ENCODE results near the gene ARHGEF11.

The ARHGEF11 gene

DNA sequence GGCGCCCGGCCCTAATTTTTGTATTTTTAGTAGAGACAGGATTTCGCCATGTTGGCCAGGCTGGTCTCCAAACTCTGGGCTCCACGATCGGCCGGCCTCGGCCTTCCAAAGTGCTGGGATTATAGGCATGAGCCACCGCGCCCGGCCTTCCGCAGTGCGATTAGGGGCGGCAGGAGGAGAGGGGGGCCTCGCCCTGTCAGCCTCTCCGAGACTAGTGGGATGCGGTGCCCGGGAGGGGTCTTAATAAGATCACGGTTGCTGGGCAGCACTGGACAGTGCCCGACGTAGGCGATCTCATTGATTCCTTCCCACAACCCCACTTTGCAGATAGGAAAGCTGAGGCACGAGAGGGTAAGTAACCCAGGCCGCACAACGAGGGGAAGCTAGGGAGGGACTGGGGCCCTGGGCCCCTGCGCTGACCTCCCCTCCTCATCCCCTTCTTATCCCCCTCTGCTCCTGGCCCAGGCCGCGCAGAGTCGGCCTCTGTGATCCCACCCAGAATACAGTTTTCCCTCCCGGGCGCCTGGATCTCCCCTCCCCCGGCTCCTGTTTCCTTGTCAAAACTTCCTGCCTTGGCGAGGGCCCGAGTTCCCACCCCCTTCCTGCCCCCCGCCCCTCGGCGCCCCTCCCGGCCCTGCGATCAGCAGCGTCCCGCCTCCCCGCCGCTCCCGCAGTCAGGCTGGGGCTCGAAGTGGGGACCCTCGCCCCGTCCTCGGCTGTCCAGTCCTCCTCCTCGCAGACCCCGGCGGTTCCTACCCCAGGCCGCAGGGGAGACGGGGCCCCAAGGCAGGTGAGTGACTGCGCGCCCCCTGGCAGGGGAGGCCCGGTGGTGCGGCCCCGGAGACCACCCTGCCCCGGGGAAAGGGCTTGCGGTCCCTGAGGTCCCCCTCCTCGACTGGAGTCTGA lies 152.2 kb downstream of the ARHGEF11 start, which contains the start of gene PEAR1:
TSS of gene PEAR1 (plus strand) at position 671 of the 906 bp plus-strand sequence. CDS start 10,209 bp downstream, outside the sequence.
- no peak for FAIRE-seq

- no peak for FAIRE-seq
Measured at GRCh38 chr1:156892190-156893047, 153.1 kb downstream of the ARHGEF11 start.

GRCh38 chr1:156889802-156890580 lies 155.6 kb downstream of the ARHGEF11 start:
- FAIRE-seq, result no peak

DNA sequence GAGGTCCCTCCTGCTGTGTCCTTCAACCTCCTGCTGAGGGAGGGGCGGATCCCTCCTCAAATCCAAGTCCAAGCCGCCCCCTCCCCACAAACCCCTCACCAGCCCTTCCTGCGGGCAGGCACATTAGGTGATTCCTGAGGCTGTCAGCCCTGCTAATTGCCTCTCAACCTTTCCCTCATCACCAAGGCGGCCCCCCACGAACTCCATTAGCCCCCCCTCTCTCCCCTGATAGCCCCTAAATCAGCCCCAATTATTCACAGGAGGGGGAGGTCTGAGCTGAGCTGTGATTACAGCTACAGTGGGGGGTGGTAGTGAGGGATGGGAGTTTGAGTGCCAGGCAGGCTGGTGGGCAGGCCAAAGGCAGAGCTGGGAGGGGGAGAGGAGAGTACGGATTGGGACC lies 157.8 kb downstream of the ARHGEF11 start:
- FAIRE-seq, result no peak

GRCh38 chr1:156887317-156887716 lies 158.2 kb downstream of the ARHGEF11 start:
- no peak for FAIRE-seq

DNA sequence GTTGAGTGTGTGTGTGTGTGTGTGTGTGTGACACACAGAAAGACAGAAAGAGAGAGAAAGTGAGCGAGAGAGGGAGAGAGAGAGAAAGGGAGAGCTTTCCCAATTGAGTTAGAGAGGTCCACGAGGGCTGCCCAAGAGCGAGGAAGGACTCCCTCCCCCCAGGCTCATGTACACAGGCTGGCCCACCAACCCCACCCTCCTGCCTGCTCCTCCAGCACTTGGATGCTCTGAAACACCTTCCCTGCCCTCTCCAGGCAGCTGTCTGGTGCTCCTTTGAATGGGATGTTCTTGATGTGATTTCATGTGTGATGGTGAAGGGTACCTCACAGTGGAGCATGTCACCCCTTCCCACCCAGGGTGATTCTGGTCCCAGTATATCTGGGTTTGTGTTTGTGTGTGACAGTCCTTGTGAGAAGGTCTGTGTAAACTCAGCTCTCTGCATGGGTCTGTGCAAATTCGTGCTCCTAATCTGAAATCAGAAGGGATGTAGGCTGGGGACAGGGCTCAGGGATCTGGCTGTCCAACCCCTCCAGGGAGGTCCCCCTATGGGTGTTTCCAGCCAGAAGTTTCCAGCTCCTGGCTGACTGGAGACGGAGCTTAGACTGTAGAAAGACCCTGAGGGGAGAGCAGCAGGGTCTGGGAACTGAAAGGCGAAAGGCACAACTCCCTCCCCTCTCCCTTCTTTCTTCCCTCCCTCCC lies 158.8 kb downstream of the ARHGEF11 start:
- FAIRE-seq, result no peak

DNA sequence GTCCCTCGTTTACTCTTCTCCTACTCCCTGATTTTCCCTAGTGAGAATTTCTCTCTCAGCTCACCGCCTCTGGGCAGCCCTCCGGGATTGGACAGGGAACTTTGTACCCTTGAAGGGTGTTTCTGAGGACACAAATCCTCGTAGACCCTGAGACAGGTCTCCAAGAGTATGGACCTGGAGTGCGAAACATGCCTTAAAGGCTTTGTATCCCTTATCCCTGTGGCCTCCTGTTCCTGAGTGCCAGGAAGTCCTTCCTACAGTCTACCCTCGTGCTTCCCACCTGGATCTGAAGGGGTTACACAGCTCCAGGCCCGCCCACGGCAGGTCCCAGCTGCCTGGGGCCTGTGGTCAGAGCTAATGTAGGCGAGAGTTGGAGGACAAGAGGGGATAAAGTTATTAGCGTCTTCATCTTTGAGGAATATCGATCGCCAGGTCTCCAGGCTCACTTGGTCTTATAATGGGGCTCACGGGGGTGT lies 159.6 kb downstream of the ARHGEF11 start:
- no peak for FAIRE-seq

GRCh38 chr1:156885314-156885713 lies 160.2 kb downstream of the ARHGEF11 start:
- FAIRE-seq, result no peak

All from A204.1 (cell line).